ENCODE results near the gene VAPA.
A peak's percentile ranks its signal among the peaks of the same experiment; 100 is the strongest.

The VAPA gene

GRCh38 chr18:9984080-9984479 lies 70.3 kb downstream of the VAPA start:
- no peak for DNase-seq

- no peak for DNase-seq
Observed at GRCh38 chr18:9985641-9986040, 71.8 kb downstream of the VAPA start.

GRCh38 chr18:9986156-9986930 lies 72.5 kb downstream of the VAPA start:
- DNase-seq: no peak

- no peak for DNase-seq
Observed at GRCh38 chr18:9987345-9987744, 73.5 kb downstream of the VAPA start.

- DNase-seq: no peak
Observed at GRCh38 chr18:9987931-9988330, 74.1 kb downstream of the VAPA start.

GRCh38 chr18:9988665-9989064 lies 74.8 kb downstream of the VAPA start:
- no peak for DNase-seq

GRCh38 chr18:9989481-9989880 lies 75.7 kb downstream of the VAPA start:
- DNase-seq: no peak

- no peak for DNase-seq
Observed at GRCh38 chr18:9991011-9992000, 77.5 kb downstream of the VAPA start.

- no peak for DNase-seq
Observed at GRCh38 chr18:9992300-9992972, 78.6 kb downstream of the VAPA start.

GRCh38 chr18:9992973-9993520 lies 79.2 kb downstream of the VAPA start:
- DNase-seq: no peak

- DNase-seq: no peak
Observed at GRCh38 chr18:9993521-9994025, 79.8 kb downstream of the VAPA start.

GRCh38 chr18:9994026-9994570 lies 80.3 kb downstream of the VAPA start:
- no peak for DNase-seq

- DNase-seq: no peak
Observed at GRCh38 chr18:9994701-9995235, 81.0 kb downstream of the VAPA start.

GRCh38 chr18:9995631-9996030 lies 81.8 kb downstream of the VAPA start:
- DNase-seq: no peak

- DNase-seq: no peak
Observed at GRCh38 chr18:9996094-9996493, 82.3 kb downstream of the VAPA start.

GRCh38 chr18:9997711-9998110 lies 83.9 kb downstream of the VAPA start:
- DNase-seq: no peak

GRCh38 chr18:9998330-9998729 lies 84.5 kb downstream of the VAPA start:
- no peak for DNase-seq

GRCh38 chr18:10002280-10002679 lies 88.5 kb downstream of the VAPA start:
- DNase-seq: no peak

GRCh38 chr18:10003281-10003680 lies 89.5 kb downstream of the VAPA start:
- no peak for DNase-seq

GRCh38 chr18:10003866-10004265 lies 90.0 kb downstream of the VAPA start:
- DNase-seq: no peak

GRCh38 chr18:10006311-10006893 lies 92.6 kb downstream of the VAPA start:
- peak; percentile 67 for DNase-seq
